ENCODE data around the gene FAT1. TPM values are rescaled to one million over a fixed set of nuclear protein-coding genes. Genes with fewer than 3 reads are reported as not detected.

Gene FAT1
- total RNA-seq, 1 donor from 2014 or later, result 61.8 TPM

- ATAC-seq (no peak), DNase-seq (no peak)
- intact Hi-C loops (cut with micrococcal nuclease), result no loop called here
Observed at GRCh38 chr4:186755550-186756519, 32.2 kb upstream of the FAT1 start.

DNA sequence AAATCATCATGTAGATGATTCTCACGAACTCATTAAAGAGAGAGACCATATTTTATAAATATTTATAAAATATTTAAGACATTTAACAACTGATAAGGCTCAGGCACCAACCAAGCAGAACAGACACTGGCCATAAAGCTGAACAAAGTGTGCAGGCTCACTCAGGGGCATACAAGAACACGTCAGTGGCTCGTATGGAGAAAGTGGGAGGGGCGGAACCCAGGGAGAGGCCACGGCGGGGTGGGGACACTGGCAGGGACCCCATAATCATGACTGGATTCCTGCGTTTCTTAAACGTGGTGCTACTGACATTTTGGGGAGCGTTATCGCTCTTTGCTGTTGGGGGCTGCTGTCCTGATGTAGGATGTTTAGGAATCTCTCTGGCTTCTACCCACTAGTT lies 31.3 kb upstream of the FAT1 start:
- no peak for ATAC-seq
- intact Hi-C loops (cut with micrococcal nuclease), result no loop called here
- DNase-seq, result no peak

GRCh38 chr4:186752325-186752724 lies 28.7 kb upstream of the FAT1 start:
- no peak for ATAC-seq
- DNase-seq, result no peak
- intact Hi-C loops (cut with micrococcal nuclease), result no loop called here

GRCh38 chr4:186749611-186750281 lies 26.1 kb upstream of the FAT1 start:
- intact Hi-C loops (cut with micrococcal nuclease), result no loop called here
- no peak for DNase-seq
- no peak for ATAC-seq

GRCh38 chr4:186746581-186746980 lies 22.9 kb upstream of the FAT1 start:
- intact Hi-C loops (cut with micrococcal nuclease), result no loop called here
- no peak for DNase-seq
- no peak for ATAC-seq

DNA sequence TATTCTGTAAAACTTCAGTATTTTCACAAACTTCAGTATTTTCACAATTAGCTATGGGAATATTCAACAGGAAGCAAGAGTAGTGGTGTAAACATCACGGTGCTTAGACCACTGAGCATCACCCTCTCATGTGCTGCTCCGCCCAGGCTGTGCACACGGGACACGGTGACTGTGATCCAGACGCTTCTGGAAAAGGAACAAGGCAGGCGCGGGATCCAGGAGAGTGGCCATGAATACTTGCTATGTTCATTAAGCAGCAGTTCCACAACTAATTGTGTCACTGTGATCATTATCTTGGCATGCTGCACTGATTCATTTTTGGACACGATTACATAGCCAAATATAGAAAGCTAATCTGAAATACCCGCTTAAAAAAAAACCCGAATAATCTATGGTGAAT lies 19.6 kb upstream of the FAT1 start:
- intact Hi-C loops (cut with micrococcal nuclease), result no loop called here
- no peak for ATAC-seq

DNA sequence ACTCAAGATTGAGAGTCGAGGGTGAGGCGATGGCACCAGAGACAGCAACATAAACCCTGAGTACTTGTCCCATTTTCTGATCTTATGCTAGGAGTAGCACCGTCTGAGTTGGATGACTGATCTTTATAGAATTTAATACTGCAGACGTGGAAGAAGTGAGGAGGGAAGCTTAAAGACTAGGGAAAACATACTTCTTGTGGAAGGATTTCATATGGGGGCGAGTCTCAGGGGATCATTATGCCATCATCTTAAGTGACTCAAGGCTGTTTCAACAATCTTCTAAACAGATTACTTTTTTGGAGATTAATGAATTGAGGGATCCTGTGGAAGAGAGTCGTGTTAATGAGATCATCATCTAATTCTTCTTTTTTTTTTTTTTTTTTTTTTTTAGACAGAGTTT lies 17.2 kb upstream of the FAT1 start:
- intact Hi-C loops (cut with micrococcal nuclease), result no loop called here
- no peak for ATAC-seq

More for the DNA sequence above, 19.6 kb upstream of the FAT1 start:
- no peak for DNase-seq

GRCh38 chr4:186739802-186740434 lies 16.3 kb upstream of the FAT1 start:
- DNase-seq (no peak), ATAC-seq (no peak)
- intact Hi-C loops (cut with micrococcal nuclease), result no loop called here

More for the DNA sequence above, 17.2 kb upstream of the FAT1 start:
- DNase-seq, result no peak

DNA sequence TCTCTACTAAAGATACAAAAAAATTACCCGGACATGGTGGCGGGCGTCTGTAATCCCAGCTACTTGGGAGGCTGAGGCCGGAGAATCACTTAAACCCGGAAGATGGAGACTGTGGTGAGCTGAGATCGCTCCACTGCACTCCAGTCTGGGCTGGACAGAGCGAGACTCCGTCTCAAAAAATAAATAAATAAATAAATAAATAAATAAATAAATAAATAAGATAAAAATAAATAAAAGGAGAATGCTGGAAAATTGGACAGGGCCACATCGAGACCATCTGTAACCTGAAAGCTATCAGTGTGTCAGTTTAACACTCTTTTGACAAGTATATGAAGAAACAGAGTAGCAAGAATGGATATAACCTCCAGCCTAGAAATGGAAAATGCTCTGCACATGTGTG lies 15.7 kb upstream of the FAT1 start:
- DNase-seq (no peak), ATAC-seq (no peak)
- intact Hi-C loops (cut with micrococcal nuclease), result no loop called here

- intact Hi-C loops (cut with micrococcal nuclease), result no loop called here
- ATAC-seq (no peak), DNase-seq (no peak)
Observed at GRCh38 chr4:186738421-186738820, 14.8 kb upstream of the FAT1 start.

- ATAC-seq (no peak), DNase-seq (no peak)
- intact Hi-C loops (cut with micrococcal nuclease), result no loop called here
Observed at GRCh38 chr4:186737427-186737826, 13.8 kb upstream of the FAT1 start.

- ATAC-seq, result no peak
- no peak for DNase-seq
- intact Hi-C loops (cut with micrococcal nuclease), result no loop called here
Observed at GRCh38 chr4:186736466-186736865, 12.8 kb upstream of the FAT1 start.

DNA sequence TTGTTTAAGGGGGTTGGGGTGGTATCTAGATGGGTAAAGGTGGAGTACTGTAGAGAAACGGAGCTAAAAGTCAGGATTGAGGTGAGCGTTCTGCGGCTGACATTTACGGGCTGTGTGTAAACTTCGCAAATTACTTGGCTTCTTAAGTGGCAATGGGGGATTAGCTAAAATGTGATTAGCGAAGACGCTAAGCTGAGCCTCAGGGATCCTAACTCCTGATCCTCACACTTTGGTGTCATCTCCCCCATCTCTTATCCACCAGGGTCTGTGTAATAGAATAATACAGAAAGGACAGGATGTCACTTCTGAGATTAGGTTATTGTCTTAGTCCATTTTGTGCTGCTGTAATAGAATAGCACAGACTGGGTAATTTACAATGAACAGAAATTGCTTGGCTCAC lies 10.6 kb upstream of the FAT1 start:
- no peak for DNase-seq
- no peak for ATAC-seq
- intact Hi-C loops (cut with micrococcal nuclease), result no loop called here

DNA sequence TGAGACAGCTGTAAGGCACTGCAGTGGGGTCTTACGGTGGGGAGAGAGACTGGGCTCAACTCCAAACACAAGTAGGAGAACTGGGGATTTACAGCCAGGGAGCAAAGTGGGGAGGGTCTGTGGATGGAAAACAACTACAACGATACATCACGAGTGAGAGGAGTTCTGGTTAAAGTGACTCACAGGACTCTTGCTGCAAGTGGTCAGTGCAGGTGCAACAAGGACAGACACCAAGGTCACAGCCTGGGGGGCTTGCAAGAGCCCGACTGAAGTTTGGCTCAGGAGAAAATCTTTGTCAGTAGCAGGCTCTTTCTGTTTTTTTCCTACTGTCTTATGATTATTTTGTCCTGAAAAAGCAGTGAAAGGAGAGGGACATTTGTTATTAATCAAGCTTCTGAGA lies 10.1 kb upstream of the FAT1 start:
- ATAC-seq (no peak), DNase-seq (no peak)
- intact Hi-C loops (cut with micrococcal nuclease), result no loop called here

- intact Hi-C loops (cut with micrococcal nuclease), result no loop called here
- DNase-seq (no peak), ATAC-seq (no peak)
Observed at GRCh38 chr4:186730621-186731020, 7.0 kb upstream of the FAT1 start.

GRCh38 chr4:186729856-186730255 lies 6.2 kb upstream of the FAT1 start:
- DNase-seq (no peak), ATAC-seq (no peak)
- intact Hi-C loops (cut with micrococcal nuclease), result no loop called here

DNA sequence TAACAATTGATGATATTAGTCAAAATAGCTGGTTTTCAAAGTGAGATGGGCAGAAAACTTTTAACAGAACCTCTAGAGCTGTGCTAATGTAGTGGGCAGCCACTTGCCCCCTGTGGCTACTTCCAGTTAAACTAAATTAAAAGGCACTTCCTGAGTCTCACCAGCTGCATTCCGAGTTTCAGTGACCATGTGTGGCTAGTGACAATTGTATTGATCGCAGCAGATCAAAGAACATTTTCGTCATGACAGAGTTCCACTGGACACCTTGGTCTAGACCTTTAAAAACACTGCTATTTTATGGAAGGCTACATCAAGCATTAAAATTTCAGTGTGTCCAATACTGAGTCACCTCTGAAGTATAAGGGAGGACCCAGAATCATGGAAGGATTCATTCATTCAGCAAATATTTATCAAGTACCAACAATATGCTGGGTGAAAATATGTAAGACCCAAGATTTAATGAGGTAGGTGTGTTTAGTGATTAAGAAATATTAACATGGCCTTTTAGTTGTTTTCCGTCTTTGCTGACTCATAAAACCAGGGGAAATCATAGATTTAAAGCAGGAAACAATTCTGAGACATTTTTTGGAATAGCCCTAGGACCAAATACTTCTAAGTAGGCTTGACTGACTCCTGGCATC lies 5.1 kb upstream of the FAT1 start:
- no peak for DNase-seq
- ATAC-seq, result no peak
- intact Hi-C loops (cut with micrococcal nuclease), result no loop called here

GRCh38 chr4:186727977-186728519 lies 4.4 kb upstream of the FAT1 start:
- intact Hi-C loops (cut with micrococcal nuclease), result no loop called here
- DNase-seq, result no peak
- no peak for ATAC-seq

DNA sequence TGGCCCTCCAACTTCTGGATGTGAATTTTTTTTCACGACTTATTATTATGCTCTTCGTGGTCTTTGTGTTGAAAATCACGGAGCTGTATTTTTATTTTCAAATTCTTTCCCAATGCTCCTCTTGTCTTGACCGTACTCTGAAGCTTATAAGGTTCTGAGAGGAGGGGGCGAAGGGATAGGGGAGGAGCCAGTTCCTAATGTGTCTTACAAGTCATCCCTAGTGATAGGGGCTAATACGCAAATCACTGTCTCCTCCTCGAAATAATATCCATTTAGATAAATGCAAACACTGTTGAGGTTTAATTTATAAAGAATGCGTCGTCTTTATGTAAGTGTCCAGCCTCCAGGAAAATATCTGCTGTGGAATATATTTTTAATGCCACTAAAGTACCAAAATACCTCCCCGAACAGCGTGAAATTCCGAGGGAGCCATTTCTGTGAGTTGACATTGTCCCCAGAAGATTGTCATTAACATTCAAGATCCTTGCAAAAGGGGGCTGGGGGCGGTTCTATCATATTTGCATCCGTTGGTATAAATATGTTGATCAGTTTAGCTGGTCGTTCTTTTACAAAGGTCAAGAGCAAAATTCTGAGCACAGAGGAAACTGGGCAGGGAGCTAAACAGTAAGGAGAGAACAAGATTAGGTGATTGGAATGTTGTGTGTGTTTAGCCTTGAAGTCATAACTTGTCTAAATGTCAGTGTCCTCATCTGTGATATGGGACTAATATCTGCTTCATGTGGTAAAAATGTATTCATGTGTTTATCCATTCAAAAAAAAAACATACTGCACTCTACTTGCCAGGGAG lies 3.7 kb upstream of the FAT1 start:
- no peak for ATAC-seq

More for the DNA sequence above, 3.7 kb upstream of the FAT1 start:
- DNase-seq, result no peak
- intact Hi-C loops (cut with micrococcal nuclease), result no loop called here
